Smooth muscle cell (in vitro differentiated cells): ENCODE data around the gene CST6. TPM values are rescaled to one million over a fixed set of nuclear protein-coding genes. Genes with fewer than 3 reads are reported as not detected.

Experiments used
- DNase-seq: peaks from one replicate; lab custom pipeline; 2025; ENCODE audit not compliant: unreplicated experiment; lab: John Stamatoyannopoulos, UW
- H2AFZ ChIP-seq: fragments of 200-600 bp; sonication (generic); 2 replicates; pipeline ENCODE4 v1.6.0; 2016; ENCODE audit warnings: antibody characterized with exemption, low read depth, mild to moderate bottlenecking
- H3F3A ChIP-seq: fragments of 200-600 bp; sonication (generic); 2 replicates; pipeline ENCODE4 v1.6.0; 2017; ENCODE audit warnings: antibody characterized with exemption, low read depth
- H3K27ac ChIP-seq: fragments of 200-600 bp; sonication (generic); 2 replicates; pipeline ENCODE4 v1.5.1; 2016; ENCODE audit warnings: low read depth, mild to moderate bottlenecking
- H3K27me3 ChIP-seq: fragments of 200-600 bp; sonication (generic); 2 replicates; pipeline ENCODE4 v1.6.1; 2016; ENCODE audit warnings: low read depth, mild to moderate bottlenecking
- H3K36me3 ChIP-seq: fragments of 200-600 bp; sonication (generic); 2 replicates; pipeline ENCODE4 v1.5.1; 2016; ENCODE audit warnings: low read depth
- H3K4me1 ChIP-seq: fragments of 200-600 bp; sonication (generic); 2 replicates; pipeline ENCODE4 v1.5.1; 2016; ENCODE audit warnings: low read depth
- H3K4me2 ChIP-seq: fragments of 200-600 bp; sonication (generic); 2 replicates; pipeline ENCODE4 v1.6.0; 2016; ENCODE audit warnings: mild to moderate bottlenecking
- H3K4me3 ChIP-seq: fragments of 200-600 bp; sonication (generic); 2 replicates; pipeline ENCODE4 v1.5.1; 2016; ENCODE audit warnings: mild to moderate bottlenecking
- H3K79me2 ChIP-seq: fragments of 200-600 bp; sonication (generic); 2 replicates; pipeline ENCODE4 v1.6.0; 2016; ENCODE audit warnings: low read depth, mild to moderate bottlenecking
- H3K9ac ChIP-seq: fragments of 200-600 bp; sonication (generic); 2 replicates; pipeline ENCODE4 v1.6.0; 2016; ENCODE audit warnings: low read depth
- H3K9me3 ChIP-seq: fragments of 200-600 bp; sonication (generic); replicated peaks from 2 replicates; pipeline ENCODE4 v1.5.1; 2016; ENCODE audit warnings: low read depth
- H4K20me1 ChIP-seq: fragments of 200-600 bp; sonication (generic); 2 replicates; pipeline ENCODE4 v1.6.0; 2016; ENCODE audit warnings: low read depth
- WGBS: methylation state at CpG from one replicate; pipeline ENCODE4 v1.1.7; 2016; ENCODE audit warnings: low lambda C conversion rate; 5-methylcytosine and 5-hydroxymethylcytosine counted together
- polyA plus RNA-seq: library from polyadenylated mRNA; unstranded; fragments of >200 nt; fragmentation: Nextera tagmentation; extraction: Ambion mirVana; gene quantifications from 2 replicates; pipeline ENCODE4 v1.2.1, GENCODE V29; 2016
- total RNA-seq: library from RNA; depleted of rRNA; stranded (reverse); fragments of >200 nt; gene quantifications from 2 replicates; pipeline ENCODE4 v1.2.3, GENCODE V29; 2014
- TF ChIP-seq, protein P1 (sequence below): fragments of 200-600 bp; sonication (generic); IDR thresholded peaks from 2 replicates; pipeline ENCODE4 v1.5.1; 2017; ENCODE audit warnings: borderline replicate concordance, mild to moderate bottlenecking, antibody characterized with exemption; ENCODE audit not compliant: insufficient read depth, poor library complexity, severe bottlenecking

The CST6 gene
- total and polyA plus RNA-seq, 2 experiments from 2014 or later = 37.6 to 97.0 TPM

DNA sequence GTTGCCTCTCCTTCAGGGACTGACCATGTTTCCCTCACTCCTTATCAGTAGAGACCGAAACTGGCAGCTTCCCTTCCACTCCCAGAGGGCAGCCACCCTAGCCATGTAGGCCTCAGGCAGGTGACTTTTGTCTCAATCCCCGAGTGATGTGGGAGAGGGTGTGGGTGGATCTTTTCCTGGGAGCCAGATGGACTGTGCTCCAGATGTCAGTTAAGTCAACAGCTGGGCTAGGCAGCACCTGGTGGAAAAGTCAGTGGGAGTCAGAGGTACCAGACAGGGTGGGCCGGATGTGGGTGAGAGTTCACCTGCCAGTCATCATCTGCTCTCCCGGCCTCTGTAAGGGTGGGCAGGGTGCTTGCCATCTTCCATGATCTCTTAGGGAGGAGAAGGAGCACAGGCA, 7.6 kb upstream of the CST6 start:
- TF ChIP-seq, protein P1, sequence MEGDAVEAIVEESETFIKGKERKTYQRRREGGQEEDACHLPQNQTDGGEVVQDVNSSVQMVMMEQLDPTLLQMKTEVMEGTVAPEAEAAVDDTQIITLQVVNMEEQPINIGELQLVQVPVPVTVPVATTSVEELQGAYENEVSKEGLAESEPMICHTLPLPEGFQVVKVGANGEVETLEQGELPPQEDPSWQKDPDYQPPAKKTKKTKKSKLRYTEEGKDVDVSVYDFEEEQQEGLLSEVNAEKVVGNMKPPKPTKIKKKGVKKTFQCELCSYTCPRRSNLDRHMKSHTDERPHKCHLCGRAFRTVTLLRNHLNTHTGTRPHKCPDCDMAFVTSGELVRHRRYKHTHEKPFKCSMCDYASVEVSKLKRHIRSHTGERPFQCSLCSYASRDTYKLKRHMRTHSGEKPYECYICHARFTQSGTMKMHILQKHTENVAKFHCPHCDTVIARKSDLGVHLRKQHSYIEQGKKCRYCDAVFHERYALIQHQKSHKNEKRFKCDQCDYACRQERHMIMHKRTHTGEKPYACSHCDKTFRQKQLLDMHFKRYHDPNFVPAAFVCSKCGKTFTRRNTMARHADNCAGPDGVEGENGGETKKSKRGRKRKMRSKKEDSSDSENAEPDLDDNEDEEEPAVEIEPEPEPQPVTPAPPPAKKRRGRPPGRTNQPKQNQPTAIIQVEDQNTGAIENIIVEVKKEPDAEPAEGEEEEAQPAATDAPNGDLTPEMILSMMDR = no peak
- peaks cover 4% of the 10 kb centered on the region for H3K36me3 ChIP-seq
- H3K4me3 ChIP-seq = no peak overlapping the region
- no peak overlapping the region for H2AFZ ChIP-seq
- no peaks in the 10 kb centered on the region for H3K27me3 ChIP-seq
- H3K4me2 ChIP-seq = no peak overlapping the region
- no peak overlapping the region for H3K9ac ChIP-seq
- DNase-seq = no peak
- peaks cover 21% of the 10 kb centered on the region for H3K4me1 ChIP-seq
- 95% methylated on average over 4 of the region's 4 CpGs for WGBS
- H3K27ac ChIP-seq = no peak overlapping the region
- H3K79me2 ChIP-seq = peaks cover 32% of the 10 kb centered on the region
- peaks cover 9% of the 10 kb centered on the region for H4K20me1 ChIP-seq
- H3F3A ChIP-seq = peaks cover 9% of the 10 kb centered on the region
- H3K9me3 ChIP-seq = no peaks in the 10 kb centered on the region

DNA sequence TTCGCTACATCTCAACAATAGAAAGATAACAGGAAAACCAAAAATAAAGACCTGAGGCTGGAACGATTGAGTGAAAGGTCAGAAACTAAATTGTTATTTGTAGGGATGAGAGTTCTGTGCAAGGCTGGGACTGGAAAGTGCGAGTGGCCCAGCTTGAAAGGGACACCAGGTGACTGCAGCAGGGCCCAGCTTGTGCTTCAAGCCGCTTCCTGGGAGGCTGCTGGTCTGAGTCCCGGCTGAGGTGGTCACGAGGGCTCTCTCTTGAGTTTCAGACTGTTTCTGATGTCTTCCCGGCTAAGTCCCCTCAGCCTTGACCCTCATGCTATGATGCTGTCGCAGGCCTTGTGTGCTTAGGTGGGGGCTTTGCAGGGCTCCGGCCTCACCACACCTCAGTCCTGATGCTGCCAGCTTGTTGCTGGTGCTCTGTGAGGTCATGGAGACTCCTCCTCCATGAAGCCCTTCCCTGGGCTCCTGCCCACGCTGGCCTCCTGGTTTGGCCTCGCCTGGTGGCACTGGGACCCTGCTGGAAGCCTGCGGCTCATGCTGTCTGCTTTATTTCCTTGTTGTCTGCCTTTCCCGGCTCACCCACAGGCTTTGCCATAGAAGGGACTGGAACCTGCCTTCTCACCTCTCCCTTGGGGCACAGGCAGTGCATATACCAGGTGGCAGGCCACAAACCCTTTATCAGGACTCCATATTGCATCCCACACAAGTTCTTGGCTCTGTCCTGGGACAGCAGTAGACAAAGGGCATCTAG, 5.5 kb upstream of the CST6 start:
- WGBS = 91% methylated on average over 13 of the region's 13 CpGs
- no peaks in the 10 kb centered on the region for H3K36me3 ChIP-seq
- H3K27ac ChIP-seq = peak overlapping the region; percentile 51
- DNase-seq = no peak
- no peak overlapping the region for H3K4me2 ChIP-seq
- H3K27me3 ChIP-seq = peaks cover under 1% of the 10 kb centered on the region
- peaks cover 13% of the 10 kb centered on the region for H3K79me2 ChIP-seq
- H3K9me3 ChIP-seq = no peaks in the 10 kb centered on the region
- H3K4me1 ChIP-seq = peaks cover 21% of the 10 kb centered on the region
- H3F3A ChIP-seq = peaks cover 9% of the 10 kb centered on the region
- TF ChIP-seq, protein P1 = no peak
- no peak overlapping the region for H3K4me3 ChIP-seq
- no peaks in the 10 kb centered on the region for H4K20me1 ChIP-seq
- H3K9ac ChIP-seq = no peak overlapping the region
- H2AFZ ChIP-seq = no peak overlapping the region

DNA sequence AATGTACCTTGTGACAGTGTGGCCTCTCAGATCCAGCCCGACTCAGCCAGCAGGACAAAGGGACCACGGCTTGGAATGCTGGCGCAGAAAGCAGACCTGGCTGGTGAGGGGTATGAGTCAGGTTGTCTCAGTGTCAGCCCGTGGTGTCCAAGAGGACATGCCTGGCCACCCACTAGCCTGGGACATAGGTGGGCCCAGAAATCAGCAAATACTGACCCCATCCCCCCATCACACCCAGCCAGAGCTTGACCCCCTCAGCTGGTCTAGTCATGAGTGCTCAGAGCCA, 5.0 kb upstream of the CST6 start:
- peak overlapping the region; percentile 33 for H3K4me2 ChIP-seq
- no peak for DNase-seq
- 79% methylated on average over 4 of the region's 4 CpGs for WGBS
- no peak overlapping the region for H3K4me3 ChIP-seq
- H3K9me3 ChIP-seq = no peaks in the 10 kb centered on the region
- H3K4me1 ChIP-seq = peaks cover 21% of the 10 kb centered on the region
- no peak overlapping the region for H3K9ac ChIP-seq
- H3K36me3 ChIP-seq = no peaks in the 10 kb centered on the region
- H3K27ac ChIP-seq = peak overlapping the region; percentile 51
- TF ChIP-seq, protein P1 = no peak
- no peaks in the 10 kb centered on the region for H4K20me1 ChIP-seq
- H2AFZ ChIP-seq = no peak overlapping the region
- H3K79me2 ChIP-seq = peaks cover 8% of the 10 kb centered on the region
- peaks cover 9% of the 10 kb centered on the region for H3F3A ChIP-seq
- H3K27me3 ChIP-seq = peaks cover 6% of the 10 kb centered on the region

DNA sequence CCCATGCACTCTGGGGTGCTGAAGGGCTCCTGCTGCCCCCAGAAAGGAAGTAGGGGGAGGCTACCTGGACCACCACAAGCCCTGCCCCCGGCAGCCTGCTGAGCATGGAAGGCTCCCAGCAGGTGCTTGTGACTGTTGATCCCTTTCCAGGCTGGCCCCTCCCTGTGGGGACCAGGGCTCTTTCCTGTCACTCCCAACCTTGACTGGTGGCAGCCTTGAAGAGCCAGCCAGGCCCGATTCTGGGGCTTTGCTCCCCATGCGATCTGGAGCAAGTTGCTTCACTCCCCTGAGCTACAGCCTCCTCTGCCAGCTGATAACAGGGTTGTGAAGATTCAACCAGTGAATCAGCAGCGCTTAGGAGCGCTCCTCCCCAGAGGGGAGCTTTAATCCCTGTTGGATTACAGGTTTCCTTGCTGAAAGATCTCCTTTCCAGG, 4.6 kb upstream of the CST6 start:
- peak overlapping the region; percentile 51 for H3K27ac ChIP-seq
- no peak overlapping the region for H2AFZ ChIP-seq
- H3K4me2 ChIP-seq = peak overlapping the region; percentile 33
- TF ChIP-seq, protein P1 = no peak
- peaks cover 9% of the 10 kb centered on the region for H3F3A ChIP-seq
- no peaks in the 10 kb centered on the region for H3K36me3 ChIP-seq
- H3K9me3 ChIP-seq = no peaks in the 10 kb centered on the region
- 54% methylated on average over 5 of the region's 5 CpGs for WGBS
- peaks cover 8% of the 10 kb centered on the region for H3K79me2 ChIP-seq
- no peak for DNase-seq
- peaks cover 10% of the 10 kb centered on the region for H3K27me3 ChIP-seq
- peaks cover 21% of the 10 kb centered on the region for H3K4me1 ChIP-seq
- H3K4me3 ChIP-seq = no peak overlapping the region
- no peak overlapping the region for H3K9ac ChIP-seq
- H4K20me1 ChIP-seq = no peaks in the 10 kb centered on the region
